ENCODE results near the gene NXPH2. TPM values are rescaled to one million over a fixed set of nuclear protein-coding genes. Genes with fewer than 3 reads are reported as not detected.
A peak's percentile ranks its signal among the peaks of the same experiment; 100 is the strongest.

Gene NXPH2
- total and polyA plus RNA-seq, 9 of the 15 experiments (the other 6 are each of a cell fraction or from before 2014, with no cell fraction given), result not detected

DNA sequence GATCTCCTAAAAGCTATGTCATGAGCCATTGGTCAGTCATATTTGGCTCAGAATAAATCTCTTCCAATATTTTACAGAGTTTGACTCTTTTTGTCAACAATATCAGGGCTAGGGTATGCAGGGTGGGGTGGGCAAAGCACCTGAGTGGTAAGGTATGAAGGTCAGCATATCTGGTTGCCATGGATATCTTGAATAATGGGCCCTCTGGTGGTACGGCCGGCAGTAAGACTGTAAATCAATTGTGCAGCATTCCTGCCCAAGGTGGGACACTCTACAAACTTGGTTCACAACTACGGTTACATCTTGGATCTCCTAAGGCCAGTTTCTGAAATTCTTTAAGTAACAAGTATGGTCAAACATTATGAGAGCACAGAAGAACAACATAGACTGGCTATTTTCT, 159.1 kb downstream of the NXPH2 start:
- Histone ChIP-seq H3K9me1 (ENCODE audit: control insufficient read depth, insufficient read depth, low read length) (no peaks in the 10 kb centered on the region), H3K27me3 (ENCODE audit: control insufficient read depth in 2 of 2, insufficient read depth in 2 of 2, low read length in 2 of 2) (peaks cover 0 to 4% of the 10 kb centered on the region in 2 experiments; a peak in 2 of 5 replicates), H3K4me2 (ENCODE audit: insufficient read depth, low read length) (no peak overlapping the region), H3K36me3 (ENCODE audit: control insufficient read depth, insufficient read depth, low read length) (no peaks in the 10 kb centered on the region), H2AFZ (ENCODE audit: low read depth, low read length) (no peak overlapping the region), H3K9ac (ENCODE audit: insufficient read depth in 1 of 2, low read depth in 2 of 2, low read length in 2 of 2) (no peak overlapping the region), H4K20me1 (replicated peaks; ENCODE audit: control insufficient read depth, insufficient read depth, low read length) (no peaks in the 10 kb centered on the region; the same call in 1 of the 2 replicates), H3K9me3 (replicated peaks; ENCODE audit: control insufficient read depth, insufficient read depth, low read depth, low read length) (no peaks in the 10 kb centered on the region), H3K4me3 (no peak overlapping the region), H3K4me1 (replicated peaks in 1 of 2; ENCODE audit: control insufficient read depth in 2 of 2, insufficient read depth in 2 of 2, low read length in 2 of 2) (no peaks in the 10 kb centered on the region), H3K27ac (ENCODE audit: extremely low read depth, low read depth, low read length) (no peak overlapping the region), H3K79me2 (ENCODE audit: control insufficient read depth, insufficient read depth, low read length) (no peaks in the 10 kb centered on the region)
- BruUV-seq (replicated peaks), result no TSS peak
- ChIA-PET CTCF (ENCODE audit: low intra/inter-chr PET ratio) (no interaction called here), POLR2A (no interaction called here)
- peak; percentile 46 for FAIRE-seq
- 2% methylated on average over 3 of the region's 3 CpGs for WGBS (ENCODE audit: insufficient coverage, low coverage, missing lambda C conversion rate)
- ATAC-seq, result no peak
- in situ Hi-C loops (cut with MboI), result no loop called here
- intact Hi-C loops (cut with micrococcal nuclease), result no loop called here
- no peak for DNase-seq (ENCODE audit: extremely low read depth in 1 of 4, low spot score in 3 of 4)
- TF ChIP-seq ZBTB8A (IDR thresholded peaks at IDR 0.05; ENCODE audit: partially characterized antibody), result no peak
- TF ChIP-seq, protein P1, sequence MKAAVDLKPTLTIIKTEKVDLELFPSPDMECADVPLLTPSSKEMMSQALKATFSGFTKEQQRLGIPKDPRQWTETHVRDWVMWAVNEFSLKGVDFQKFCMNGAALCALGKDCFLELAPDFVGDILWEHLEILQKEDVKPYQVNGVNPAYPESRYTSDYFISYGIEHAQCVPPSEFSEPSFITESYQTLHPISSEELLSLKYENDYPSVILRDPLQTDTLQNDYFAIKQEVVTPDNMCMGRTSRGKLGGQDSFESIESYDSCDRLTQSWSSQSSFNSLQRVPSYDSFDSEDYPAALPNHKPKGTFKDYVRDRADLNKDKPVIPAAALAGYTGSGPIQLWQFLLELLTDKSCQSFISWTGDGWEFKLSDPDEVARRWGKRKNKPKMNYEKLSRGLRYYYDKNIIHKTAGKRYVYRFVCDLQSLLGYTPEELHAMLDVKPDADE (conservative IDR thresholded peaks at IDR 0.05; ENCODE audit: control insufficient read depth, low read depth, low read length), result no peak
- TF ChIP-seq PRMT5 (CRISPR knock-in tag; IDR thresholded peaks at IDR 0.05), result no peak
- TF ChIP-seq CC2D1A (IDR thresholded peaks at IDR 0.05), result no peak
- TF ChIP-seq, protein P2, sequence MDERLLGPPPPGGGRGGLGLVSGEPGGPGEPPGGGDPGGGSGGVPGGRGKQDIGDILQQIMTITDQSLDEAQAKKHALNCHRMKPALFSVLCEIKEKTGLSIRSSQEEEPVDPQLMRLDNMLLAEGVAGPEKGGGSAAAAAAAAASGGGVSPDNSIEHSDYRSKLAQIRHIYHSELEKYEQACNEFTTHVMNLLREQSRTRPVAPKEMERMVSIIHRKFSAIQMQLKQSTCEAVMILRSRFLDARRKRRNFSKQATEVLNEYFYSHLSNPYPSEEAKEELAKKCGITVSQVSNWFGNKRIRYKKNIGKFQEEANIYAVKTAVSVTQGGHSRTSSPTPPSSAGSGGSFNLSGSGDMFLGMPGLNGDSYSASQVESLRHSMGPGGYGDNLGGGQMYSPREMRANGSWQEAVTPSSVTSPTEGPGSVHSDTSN (CRISPR knock-in tag; IDR thresholded peaks at IDR 0.05; ENCODE audit: low read depth), result no peak
- TF ChIP-seq, protein P2 (tag; conservative IDR thresholded peaks at IDR 0.05; ENCODE audit: low read depth), result no peak
- TF ChIP-seq BMI1 (IDR thresholded peaks at IDR 0.05; ENCODE audit: low read length), result no peak
- no peak for TF ChIP-seq NCOR1 (IDR thresholded peaks at IDR 0.05)
- TF ChIP-seq, protein P3, sequence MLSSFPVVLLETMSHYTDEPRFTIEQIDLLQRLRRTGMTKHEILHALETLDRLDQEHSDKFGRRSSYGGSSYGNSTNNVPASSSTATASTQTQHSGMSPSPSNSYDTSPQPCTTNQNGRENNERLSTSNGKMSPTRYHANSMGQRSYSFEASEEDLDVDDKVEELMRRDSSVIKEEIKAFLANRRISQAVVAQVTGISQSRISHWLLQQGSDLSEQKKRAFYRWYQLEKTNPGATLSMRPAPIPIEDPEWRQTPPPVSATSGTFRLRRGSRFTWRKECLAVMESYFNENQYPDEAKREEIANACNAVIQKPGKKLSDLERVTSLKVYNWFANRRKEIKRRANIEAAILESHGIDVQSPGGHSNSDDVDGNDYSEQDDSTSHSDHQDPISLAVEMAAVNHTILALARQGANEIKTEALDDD (IDR thresholded peaks at IDR 0.05), result no peak
- TF ChIP-seq, protein P4, sequence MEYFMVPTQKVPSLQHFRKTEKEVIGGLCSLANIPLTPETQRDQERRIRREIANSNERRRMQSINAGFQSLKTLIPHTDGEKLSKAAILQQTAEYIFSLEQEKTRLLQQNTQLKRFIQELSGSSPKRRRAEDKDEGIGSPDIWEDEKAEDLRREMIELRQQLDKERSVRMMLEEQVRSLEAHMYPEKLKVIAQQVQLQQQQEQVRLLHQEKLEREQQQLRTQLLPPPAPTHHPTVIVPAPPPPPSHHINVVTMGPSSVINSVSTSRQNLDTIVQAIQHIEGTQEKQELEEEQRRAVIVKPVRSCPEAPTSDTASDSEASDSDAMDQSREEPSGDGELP (CRISPR knock-in tag; IDR thresholded peaks at IDR 0.05; ENCODE audit: borderline replicate concordance), result no peak
- no peak for TF ChIP-seq HNRNPLL (IDR thresholded peaks at IDR 0.05; ENCODE audit: low read depth, low read length, poor library complexity, severe bottlenecking)
- no peak for TF ChIP-seq ZFP36 (IDR thresholded peaks at IDR 0.05; ENCODE audit: low read depth, low read length, partially characterized antibody)
- TF ChIP-seq, protein P5, sequence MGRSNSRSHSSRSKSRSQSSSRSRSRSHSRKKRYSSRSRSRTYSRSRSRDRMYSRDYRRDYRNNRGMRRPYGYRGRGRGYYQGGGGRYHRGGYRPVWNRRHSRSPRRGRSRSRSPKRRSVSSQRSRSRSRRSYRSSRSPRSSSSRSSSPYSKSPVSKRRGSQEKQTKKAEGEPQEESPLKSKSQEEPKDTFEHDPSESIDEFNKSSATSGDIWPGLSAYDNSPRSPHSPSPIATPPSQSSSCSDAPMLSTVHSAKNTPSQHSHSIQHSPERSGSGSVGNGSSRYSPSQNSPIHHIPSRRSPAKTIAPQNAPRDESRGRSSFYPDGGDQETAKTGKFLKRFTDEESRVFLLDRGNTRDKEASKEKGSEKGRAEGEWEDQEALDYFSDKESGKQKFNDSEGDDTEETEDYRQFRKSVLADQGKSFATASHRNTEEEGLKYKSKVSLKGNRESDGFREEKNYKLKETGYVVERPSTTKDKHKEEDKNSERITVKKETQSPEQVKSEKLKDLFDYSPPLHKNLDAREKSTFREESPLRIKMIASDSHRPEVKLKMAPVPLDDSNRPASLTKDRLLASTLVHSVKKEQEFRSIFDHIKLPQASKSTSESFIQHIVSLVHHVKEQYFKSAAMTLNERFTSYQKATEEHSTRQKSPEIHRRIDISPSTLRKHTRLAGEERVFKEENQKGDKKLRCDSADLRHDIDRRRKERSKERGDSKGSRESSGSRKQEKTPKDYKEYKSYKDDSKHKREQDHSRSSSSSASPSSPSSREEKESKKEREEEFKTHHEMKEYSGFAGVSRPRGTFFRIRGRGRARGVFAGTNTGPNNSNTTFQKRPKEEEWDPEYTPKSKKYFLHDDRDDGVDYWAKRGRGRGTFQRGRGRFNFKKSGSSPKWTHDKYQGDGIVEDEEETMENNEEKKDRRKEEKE (IDR thresholded peaks at IDR 0.05; ENCODE audit: borderline replicate concordance in 1 of 2, control insufficient read depth in 1 of 2, low read depth in 2 of 2, low read length in 1 of 2), result no peak
- no peak for TF ChIP-seq ZSCAN32 (CRISPR knock-in tag; IDR thresholded peaks at IDR 0.05)
